ENCODE measurements around the gene GPR37L1. TPM values are rescaled to one million over a fixed set of nuclear protein-coding genes. Genes with fewer than 3 reads are reported as not detected.

Gene GPR37L1
- total and polyA plus RNA-seq, 10 of the 15 experiments (the other 5 are each of a cell fraction or from before 2014, with no cell fraction given), result under 0.01 to 0.08 (median 0.02) TPM; not detected in 5

GRCh38 chr1:202164271-202165037 lies 41.7 kb downstream of the GPR37L1 start (continued):
- TF ChIP-seq, protein P1, sequence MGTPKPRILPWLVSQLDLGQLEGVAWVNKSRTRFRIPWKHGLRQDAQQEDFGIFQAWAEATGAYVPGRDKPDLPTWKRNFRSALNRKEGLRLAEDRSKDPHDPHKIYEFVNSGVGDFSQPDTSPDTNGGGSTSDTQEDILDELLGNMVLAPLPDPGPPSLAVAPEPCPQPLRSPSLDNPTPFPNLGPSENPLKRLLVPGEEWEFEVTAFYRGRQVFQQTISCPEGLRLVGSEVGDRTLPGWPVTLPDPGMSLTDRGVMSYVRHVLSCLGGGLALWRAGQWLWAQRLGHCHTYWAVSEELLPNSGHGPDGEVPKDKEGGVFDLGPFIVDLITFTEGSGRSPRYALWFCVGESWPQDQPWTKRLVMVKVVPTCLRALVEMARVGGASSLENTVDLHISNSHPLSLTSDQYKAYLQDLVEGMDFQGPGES (IDR thresholded peaks at IDR 0.05), result no peak
- no peak for TF ChIP-seq PRDM15 (CRISPR knock-in tag; IDR thresholded peaks at IDR 0.05)
- no peak for TF ChIP-seq MYB (IDR thresholded peaks at IDR 0.05; ENCODE audit: borderline replicate concordance, low read depth, low read length)
- peak in 1 of 2 experiments; percentile 95; a peak in 2 of 3 replicates for TF ChIP-seq EGR1 (IDR thresholded peaks at IDR 0.05; ENCODE audit: borderline replicate concordance in 1 of 2, low read depth in 2 of 2, low read length in 2 of 2)
- TF ChIP-seq BCL3 (IDR thresholded peaks at IDR 0.05; ENCODE audit: borderline replicate concordance, insufficient read depth, low read depth, low read length, poor library complexity, severe bottlenecking), result peak; percentile 65
- TF ChIP-seq ASH2L (IDR thresholded peaks at IDR 0.05; ENCODE audit: borderline replicate concordance, low read depth), result no peak
- no peak for TF ChIP-seq ZNF217 (IDR thresholded peaks at IDR 0.05)
- peak; percentile 70; the same call in 1 of the 2 replicates for TF ChIP-seq TCF12 (IDR thresholded peaks at IDR 0.05; ENCODE audit: low read depth, low read length)
- no peak for TF ChIP-seq SIN3A (IDR thresholded peaks at IDR 0.05; ENCODE audit: low read depth, low read length)
- no peak for TF ChIP-seq RBBP5 (conservative IDR thresholded peaks at IDR 0.05)
- no peak for TF ChIP-seq ATF3 (IDR thresholded peaks at IDR 0.05; ENCODE audit: borderline replicate concordance, extremely low read depth, low read depth, low read length)
- TF ChIP-seq ZNF207 (IDR thresholded peaks at IDR 0.05; ENCODE audit: borderline replicate concordance), result no peak
- no peak for TF ChIP-seq ZSCAN29 (IDR thresholded peaks at IDR 0.05)
- TF ChIP-seq, protein P2, sequence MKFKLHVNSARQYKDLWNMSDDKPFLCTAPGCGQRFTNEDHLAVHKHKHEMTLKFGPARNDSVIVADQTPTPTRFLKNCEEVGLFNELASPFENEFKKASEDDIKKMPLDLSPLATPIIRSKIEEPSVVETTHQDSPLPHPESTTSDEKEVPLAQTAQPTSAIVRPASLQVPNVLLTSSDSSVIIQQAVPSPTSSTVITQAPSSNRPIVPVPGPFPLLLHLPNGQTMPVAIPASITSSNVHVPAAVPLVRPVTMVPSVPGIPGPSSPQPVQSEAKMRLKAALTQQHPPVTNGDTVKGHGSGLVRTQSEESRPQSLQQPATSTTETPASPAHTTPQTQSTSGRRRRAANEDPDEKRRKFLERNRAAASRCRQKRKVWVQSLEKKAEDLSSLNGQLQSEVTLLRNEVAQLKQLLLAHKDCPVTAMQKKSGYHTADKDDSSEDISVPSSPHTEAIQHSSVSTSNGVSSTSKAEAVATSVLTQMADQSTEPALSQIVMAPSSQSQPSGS (IDR thresholded peaks at IDR 0.05; ENCODE audit: low read length), result no peak
- TF ChIP-seq TCF7 (IDR thresholded peaks at IDR 0.05; ENCODE audit: borderline replicate concordance), result no peak
- TF ChIP-seq RAD51 (IDR thresholded peaks at IDR 0.05), result peak; percentile 62
- no peak for TF ChIP-seq PBX3 (IDR thresholded peaks at IDR 0.05; ENCODE audit: insufficient replicate concordance, low read depth, low read length)
- peak; percentile 81; the same call in 1 of the 2 replicates for TF ChIP-seq NBN (IDR thresholded peaks at IDR 0.05)
- peak; percentile 69; the same call in 1 of the 2 replicates for TF ChIP-seq PAX5 (IDR thresholded peaks at IDR 0.05; ENCODE audit: borderline replicate concordance, low read depth, low read length)
- no peak for TF ChIP-seq SUZ12 (IDR thresholded peaks at IDR 0.05; ENCODE audit: unreplicated experiment)
- no peak for TF ChIP-seq TAF1 (IDR thresholded peaks at IDR 0.05; ENCODE audit: borderline replicate concordance, low read depth, low read length)
